GM18505 (cell line): ENCODE data around the gene MYBPC3.

Experiments used
- ATAC-seq: cut with Tn5 transposase; IDR thresholded peaks from one replicate; pipeline ENCODE4 v1.9.1; 2021; ENCODE audit not compliant: unreplicated experiment
- POLR2A ChIP-seq: IDR thresholded peaks from 4 replicates; pipeline ENCODE4 v1.6.1; 2011; ENCODE audit warnings: borderline replicate concordance; ENCODE audit not compliant: insufficient read depth, insufficient read length; ENCODE audit errors: extremely low read depth

The MYBPC3 gene

GRCh38 chr11:47284151-47284550 is 68.4 kb downstream of the MYBPC3 start:
- ATAC-seq, result no peak
- TF ChIP-seq POLR2A, result no peak

GRCh38 chr11:47282462-47282861 is 70.0 kb downstream of the MYBPC3 start:
- ATAC-seq, result no peak
- TF ChIP-seq POLR2A, result no peak
